HEK293T (cell line): ENCODE results near the gene HIVEP2.

ENCODE experiments used
- CTCF ChIA-PET: fragments of 350-600 bp; formaldehyde crosslinking; extraction: SDS; loops from one replicate; lab custom pipeline; 2021; ENCODE audit warnings: antibody characterized with exemption, inconsistent platforms; lab: Yijun Ruan, JAX
- POLR2A ChIA-PET: fragments of 350-600 bp; formaldehyde crosslinking; extraction: SDS; loops from one replicate; lab custom pipeline; 2020; ENCODE audit warnings: antibody characterized with exemption, inconsistent platforms; lab: Yijun Ruan, JAX
- DNase-seq: peaks from one replicate; pipeline ENCODE4 v3.0.0; 2012; ENCODE audit warnings: mixed read lengths; ENCODE audit errors: extremely low spot score
- ARNT ChIP-seq: fragments of 450-650 bp; IDR thresholded peaks from 2 replicates; pipeline ENCODE4 v1.6.1; 2017; ENCODE audit warnings: mild to moderate bottlenecking
- BHLHE40 ChIP-seq: fragments of 450-650 bp; IDR thresholded peaks from 2 replicates; pipeline ENCODE4 v1.6.1; 2016; ENCODE audit warnings: mild to moderate bottlenecking, moderate library complexity, borderline replicate concordance
- CTBP1 ChIP-seq: fragments of 450-650 bp; IDR thresholded peaks from 2 replicates; pipeline ENCODE4 v1.6.1; 2016; ENCODE audit warnings: borderline replicate concordance
- ELF4 ChIP-seq: fragments of 450-650 bp; IDR thresholded peaks from 2 replicates; pipeline ENCODE4 v1.6.1; 2017; ENCODE audit warnings: antibody characterized with exemption
- FOXA1 ChIP-seq: fragments of 450-650 bp; IDR thresholded peaks from 2 replicates; pipeline ENCODE4 v1.6.1; 2016; ENCODE audit warnings: mild to moderate bottlenecking
- FOXK2 ChIP-seq: fragments of 450-650 bp; IDR thresholded peaks from 2 replicates; pipeline ENCODE4 v1.6.1; 2016; ENCODE audit warnings: mild to moderate bottlenecking
- FOXM1 ChIP-seq: fragments of 450-650 bp; IDR thresholded peaks from 2 replicates; pipeline ENCODE4 v1.6.1; 2017; ENCODE audit warnings: mild to moderate bottlenecking, borderline replicate concordance
- HDGF ChIP-seq: fragments of 450-650 bp; IDR thresholded peaks from 2 replicates; pipeline ENCODE4 v1.6.1; 2017; ENCODE audit warnings: antibody characterized with exemption, borderline replicate concordance
- L3MBTL2 ChIP-seq: fragments of 450-650 bp; conservative IDR thresholded peaks from 2 replicates; pipeline ENCODE4 v1.6.1; 2016; ENCODE audit warnings: mild to moderate bottlenecking
- LEF1 ChIP-seq: fragments of 450-650 bp; IDR thresholded peaks from 2 replicates; pipeline ENCODE4 v1.6.1; 2017; ENCODE audit warnings: mild to moderate bottlenecking, borderline replicate concordance
- NFRKB ChIP-seq: fragments of 450-650 bp; IDR thresholded peaks from 2 replicates; pipeline ENCODE4 v1.6.1; 2016; ENCODE audit warnings: mild to moderate bottlenecking, moderate library complexity
- PKNOX1 ChIP-seq: fragments of 450-650 bp; IDR thresholded peaks from 2 replicates; pipeline ENCODE4 v1.6.1; 2016
- SP1 ChIP-seq: fragments of 450-650 bp; IDR thresholded peaks from 2 replicates; pipeline ENCODE4 v1.6.1; 2017
- SUZ12 ChIP-seq: fragments of 450-650 bp; IDR thresholded peaks from 2 replicates; pipeline ENCODE4 v1.6.1; 2016; ENCODE audit warnings: mild to moderate bottlenecking
- TARDBP ChIP-seq: fragments of 450-650 bp; IDR thresholded peaks from 2 replicates; pipeline ENCODE4 v1.6.1; 2016
- ZNF384 ChIP-seq: fragments of 450-650 bp; IDR thresholded peaks from 2 replicates; pipeline ENCODE4 v1.6.1; 2016

Gene HIVEP2

DNA sequence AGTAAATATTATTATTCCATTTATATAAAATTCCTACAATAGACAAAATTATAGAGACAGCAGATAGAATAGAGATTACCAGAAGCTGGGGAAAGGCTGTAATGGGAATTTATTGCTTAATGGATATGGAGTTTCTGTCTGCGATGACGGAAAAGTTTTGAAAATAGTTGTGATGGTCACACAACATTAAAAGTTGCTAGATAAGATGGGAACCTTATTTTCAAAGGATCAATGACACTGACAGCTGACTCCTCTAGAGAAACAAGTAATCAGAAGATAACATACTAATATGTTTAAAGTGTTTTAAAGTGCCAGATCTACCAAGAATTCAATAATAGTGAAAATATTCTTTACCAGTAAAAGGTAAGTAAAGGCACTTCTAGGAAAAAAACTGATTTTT lies 236.3 kb downstream of the HIVEP2 start:
- CTCF ChIA-PET: interaction anchor here (1.3 kb wide), 1 partner anchor 10 kb away, joined by 4 read pairs; no protein-coding TSS in a partner anchor
- POLR2A ChIA-PET: no interaction called here
- TF ChIP-seq SUZ12 (no peak), ELF4 (no peak), PKNOX1 (no peak), HDGF (no peak)
- DNase-seq: no peak

GRCh38 chr6:142707255-142707654 lies 237.7 kb downstream of the HIVEP2 start:
- ChIA-PET POLR2A (no interaction called here), CTCF (interaction anchor here (0.8 kb wide), 1 partner anchor 304 kb away, joined by 4 read pairs; no protein-coding TSS in a partner anchor)
- no peak for DNase-seq
- no peak for TF ChIP-seq NFRKB
- TF ChIP-seq BHLHE40: no peak
- no peak for TF ChIP-seq HDGF
- no peak for TF ChIP-seq L3MBTL2
- no peak for TF ChIP-seq ZNF384
- TF ChIP-seq ARNT: no peak
- no peak for TF ChIP-seq SP1
- no peak for TF ChIP-seq PKNOX1
- no peak for TF ChIP-seq FOXK2
- TF ChIP-seq ELF4: no peak
- TF ChIP-seq SUZ12: no peak

GRCh38 chr6:142706210-142706609 lies 238.8 kb downstream of the HIVEP2 start:
- ChIA-PET CTCF (no interaction called here), POLR2A (no interaction called here)
- TF ChIP-seq CTBP1 (no peak), NFRKB (no peak), FOXK2 (no peak), BHLHE40 (no peak), TARDBP (no peak), ARNT (no peak), SP1 (no peak), PKNOX1 (no peak), SUZ12 (no peak), HDGF (no peak), L3MBTL2 (no peak), FOXM1 (no peak), FOXA1 (no peak), LEF1 (no peak), ZNF384 (no peak), ELF4 (no peak)
- DNase-seq: no peak

- ChIA-PET POLR2A (no interaction called here), CTCF (no interaction called here)
- no peak for TF ChIP-seq TARDBP
- no peak for TF ChIP-seq FOXA1
- TF ChIP-seq ELF4: no peak
- TF ChIP-seq BHLHE40: no peak
- no peak for TF ChIP-seq NFRKB
- no peak for TF ChIP-seq FOXK2
- TF ChIP-seq ZNF384: no peak
- TF ChIP-seq CTBP1: no peak
- TF ChIP-seq FOXM1: no peak
- TF ChIP-seq ARNT: no peak
- no peak for TF ChIP-seq HDGF
- TF ChIP-seq SUZ12: no peak
- TF ChIP-seq SP1: no peak
- no peak for TF ChIP-seq PKNOX1
- DNase-seq: no peak
Observed at GRCh38 chr6:142705054-142705453, 239.9 kb downstream of the HIVEP2 start.

- CTCF ChIA-PET: interaction anchor here (0.6 kb wide), 2 partner anchors 636 to 655 kb away, joined by 3 to 4 read pairs; no protein-coding TSS in a partner anchor
- TF ChIP-seq ELF4 (no peak), LEF1 (no peak), ARNT (no peak), NFRKB (no peak), CTBP1 (no peak), FOXM1 (no peak), HDGF (no peak), SUZ12 (no peak), BHLHE40 (no peak), PKNOX1 (no peak), SP1 (no peak), L3MBTL2 (no peak), FOXA1 (no peak)
- POLR2A ChIA-PET: no interaction called here
- no peak for DNase-seq
Observed at GRCh38 chr6:142702501-142703460, 242.2 kb downstream of the HIVEP2 start.
